Panc1 (cell line): ENCODE measurements around the gene CAMSAP2. TPM values are rescaled to one million over a fixed set of nuclear protein-coding genes. Genes with fewer than 3 reads are reported as not detected.

Experiments used
- ATAC-seq: fragments of 200-7000 bp; cut with Tn5 transposase; 2 replicates; pipeline ENCODE4 v1.9.1; 2020; ENCODE audit warnings: mild to moderate bottlenecking, moderate library complexity
- BruUV-seq: library from RNA; stranded (reverse); fragments of 400-500 nt; replicated peaks from 2 replicates; lab custom pipeline; 2021; lab: Mats Ljungman, UMichigan
- CTCF ChIA-PET: fragments of 300-600 bp; sonication (Branson Sonifier 250); formaldehyde crosslinking; loops from one replicate; lab custom pipeline; 2022; ENCODE audit warnings: antibody characterized with exemption; lab: Charles Lee
- POLR2A ChIA-PET: fragments of 300-600 bp; sonication (Branson Sonifier 250); formaldehyde crosslinking; loops from one replicate; lab custom pipeline; 2022; ENCODE audit warnings: antibody characterized with exemption; lab: Charles Lee
- DNase-seq: peaks from one replicate; pipeline ENCODE4 v3.0.0-alpha.2; 2010; ENCODE audit warnings: low read depth, low spot score
- H3K27ac ChIP-seq: 2 replicates; pipeline ENCODE4 v1.5.1; 2011; ENCODE audit warnings: mild to moderate bottlenecking, low read length, inconsistent platforms
- H3K27me3 ChIP-seq: fragments of 200-500 bp; sonication (Bioruptor generic); 2 replicates; pipeline ENCODE4 v1.6.0; 2014; ENCODE audit warnings: low read length, inconsistent platforms; ENCODE audit not compliant: control insufficient read depth, insufficient read depth
- H3K36me3 ChIP-seq: fragments of 200-500 bp; sonication (Bioruptor generic); 2 replicates; pipeline ENCODE4 v1.5.1; 2014; ENCODE audit warnings: inconsistent platforms, mild to moderate bottlenecking, low read length, moderate library complexity; ENCODE audit not compliant: control insufficient read depth, insufficient read depth
- H3K4me1 ChIP-seq: 2 replicates; pipeline ENCODE4 v1.5.1; 2011; ENCODE audit warnings: inconsistent platforms, mild to moderate bottlenecking, low read length, moderate library complexity; ENCODE audit not compliant: control insufficient read depth, insufficient read depth
- H3K4me3 ChIP-seq, 2 experiments: 2 replicates each; pipeline ENCODE4 v1.5.1; 2011 to 2012; ENCODE audit warnings: low read depth in 2 of 2, low read length in 2 of 2, mild to moderate bottlenecking in 2 of 2, inconsistent platforms in 1 of 2, moderate library complexity in 1 of 2
- H3K9me3 ChIP-seq: fragments of 200-500 bp; sonication (Bioruptor generic); 2 replicates; pipeline ENCODE4 v1.5.1; 2014; ENCODE audit warnings: low read depth, mild to moderate bottlenecking, inconsistent platforms, low read length, moderate library complexity; ENCODE audit not compliant: control insufficient read depth, insufficient read depth
- CTCF ChIP-seq: fragments of 450-650 bp; IDR thresholded peaks from 2 replicates; pipeline ENCODE4 v1.5.1; 2017; ENCODE audit warnings: mild to moderate bottlenecking
- POLR2AphosphoS5 ChIP-seq: IDR thresholded peaks from 2 replicates; pipeline ENCODE4 v1.6.1; 2012; ENCODE audit warnings: mild to moderate bottlenecking, low read depth, low read length, moderate library complexity
- REST ChIP-seq, 2 experiments: IDR thresholded peaks; 2 replicates each; pipeline ENCODE4 v1.6.1; 2011 to 2012; ENCODE audit warnings: low read depth in 2 of 2, control low read depth in 1 of 2, low read length in 1 of 2, mild to moderate bottlenecking in 1 of 2, moderate library complexity in 1 of 2; ENCODE audit not compliant: insufficient read depth in 1 of 2
- SIN3A ChIP-seq: IDR thresholded peaks from 2 replicates; pipeline ENCODE4 v1.6.1; 2012; ENCODE audit warnings: low read depth, mild to moderate bottlenecking, low read length, moderate library complexity, borderline replicate concordance; ENCODE audit not compliant: insufficient read depth
- TCF7L2 ChIP-seq: IDR thresholded peaks from 2 replicates; pipeline ENCODE4 v1.6.1; 2011; ENCODE audit warnings: mild to moderate bottlenecking, low read depth, low read length, inconsistent platforms
- in situ Hi-C: cut with HindIII; loops from 2 replicates; pipeline ENCODE4 v1.10.0; 2016; ENCODE audit warnings: low sequenced_read_pairs, low pct_unique_long_range_greater_than_20kb
- intact Hi-C: fragments of 100-400 bp; cut with micrococcal nuclease; formaldehyde crosslinking; loops from one replicate; pipeline ENCODE4 v1.10.0; 2022; ENCODE audit not compliant: unreplicated experiment
- total RNA-seq: library from RNA; stranded (reverse); gene quantifications from one replicate; pipeline ENCODE4 v1.2.1, GENCODE V29; 2021; ENCODE audit not compliant: unreplicated experiment

CAMSAP2 gene
- total RNA-seq, 1 experiment from 2014 or later: 40.1 TPM

- Histone ChIP-seq H3K4me1 (no peaks in the 10 kb centered on the region), H3K4me3 (no peak overlapping the region), H3K36me3 (peaks cover 2% of the 10 kb centered on the region; the same call in 1 of the 2 replicates), H3K27me3 (no peaks in the 10 kb centered on the region), H3K9me3 (no peaks in the 10 kb centered on the region), H3K27ac (no peak overlapping the region)
- TF ChIP-seq SIN3A (no peak), POLR2AphosphoS5 (no peak), REST (IDR thresholded peaks at IDR 0.05; ENCODE audit: insufficient read depth in 1 of 2, low read depth in 2 of 2, low read length in 1 of 2) (no peak), TCF7L2 (no peak), CTCF (no peak)
- ChIA-PET CTCF (no interaction called here), POLR2A (interaction anchor here (0.6 kb wide), 1 partner anchor 21 kb away, joined by 4 read pairs; no protein-coding TSS in a partner anchor)
- no peak for ATAC-seq
- BruUV-seq: no TSS peak
- no peak for DNase-seq
- in situ Hi-C loops (no loop called here), intact Hi-C loops (loop anchor here (10.0 kb wide), 1 partner anchor 147 kb away; the partner anchor contains the start of gene KIF14)
These were observed 33.2 kb downstream of the CAMSAP2 start for GRCh38 chr1:200771625-200772555.

GRCh38 chr1:200774311-200774710 lies 35.6 kb downstream of the CAMSAP2 start:
- H3K9me3 ChIP-seq: no peaks in the 10 kb centered on the region
- no peak overlapping the region for H3K4me3 ChIP-seq
- in situ Hi-C loops: no loop called here
- no peaks in the 10 kb centered on the region for H3K27me3 ChIP-seq
- ChIA-PET CTCF (interaction anchor here (0.6 to 0.8 kb wide), 2 partner anchors 153 to 214 kb away, joined by 5 to 8 read pairs; no protein-coding TSS in a partner anchor), POLR2A (interaction anchor here (0.6 to 0.7 kb wide), 2 partner anchors 20 to 123 kb away, joined by 3 to 6 read pairs; no protein-coding TSS in a partner anchor)
- no peak overlapping the region for H3K27ac ChIP-seq
- BruUV-seq: TSS peak; percentile 12
- H3K36me3 ChIP-seq: no peaks in the 10 kb centered on the region; the same call in 1 of the 2 replicates
- no peak for ATAC-seq
- no peak for DNase-seq
- H3K4me1 ChIP-seq: no peaks in the 10 kb centered on the region
- intact Hi-C loops: loop anchor here (10.0 kb wide), 1 partner anchor 150 kb away; the partner anchor contains the start of gene KIF14
- TF ChIP-seq REST (IDR thresholded peaks at IDR 0.05; ENCODE audit: insufficient read depth in 1 of 2, low read depth in 2 of 2, low read length in 1 of 2): no peak
- no peak for TF ChIP-seq CTCF
- no peak for TF ChIP-seq POLR2AphosphoS5
- TF ChIP-seq TCF7L2: no peak
- no peak for TF ChIP-seq SIN3A
